CD14-positive monocyte (primary cell): Measurements from ENCODE around the gene MTG2. TPM values are rescaled to one million over a fixed set of nuclear protein-coding genes. Genes with fewer than 3 reads are reported as not detected.

ENCODE experiments used
- DNase-seq, 3 donors: peaks; one replicate each; pipeline ENCODE4 v3.0.0-alpha.2; 2011 to 2022
- H2AFZ ChIP-seq: 2 replicates; pipeline ENCODE4 v1.6.0; 2012; ENCODE audit warnings: mild to moderate bottlenecking, low read depth, low read length, inconsistent platforms; ENCODE audit not compliant: insufficient read depth, poor library complexity, severe bottlenecking
- H3K27ac ChIP-seq, 2 donors: 1 replicate in 1 of 2; 2 replicates in 1 of 2; pipeline ENCODE4 v1.5.1; 2012 to 2013; ENCODE audit warnings: low read length in 2 of 2, control low read depth in 1 of 2, inconsistent platforms in 1 of 2, low read depth in 1 of 2, mild to moderate bottlenecking in 1 of 2
- H3K27me3 ChIP-seq, 2 donors: one replicate each; pipeline versions ENCODE4 v1.6.0 to v1.6.1; 2011 to 2013; ENCODE audit warnings: low read length in 2 of 2; ENCODE audit not compliant: control insufficient read depth in 2 of 2, insufficient read depth in 2 of 2
- H3K36me3 ChIP-seq, 2 donors: replicated peaks in 1 of 2; 1 replicate in 1 of 2; 2 replicates in 1 of 2; pipeline versions ENCODE4 v1.5.1 to v1.6.1; 2012 to 2013; ENCODE audit warnings: low read length in 2 of 2, control low read depth in 1 of 2, inconsistent platforms in 1 of 2, mild to moderate bottlenecking in 1 of 2; ENCODE audit not compliant: insufficient read depth in 2 of 2, control insufficient read depth in 1 of 2
- H3K4me1 ChIP-seq, 2 donors: 1 replicate in 1 of 2; 2 replicates in 1 of 2; pipeline versions ENCODE4 v1.5.1 to v1.6.1; 2012 to 2013; ENCODE audit warnings: low read length in 2 of 2, control low read depth in 1 of 2, inconsistent platforms in 1 of 2, mild to moderate bottlenecking in 1 of 2, moderate library complexity in 1 of 2; ENCODE audit not compliant: insufficient read depth in 2 of 2, control insufficient read depth in 1 of 2
- H3K4me2 ChIP-seq: replicated peaks from 2 replicates; pipeline ENCODE3; 2012; ENCODE audit warnings: low read length, moderate library complexity, mild to moderate bottlenecking; ENCODE audit not compliant: poor library complexity, severe bottlenecking; ENCODE audit errors: extremely low read depth
- H3K4me3 ChIP-seq, 3 experiments: fragments of 200-600 bp in 1 of 3; sonication (generic) in 1 of 3; replicated peaks in 1 of 3; 1 replicate in 2 of 3; 2 replicates in 1 of 3; pipeline ENCODE4 v1.5.1; 2011 to 2013; ENCODE audit warnings: low read length in 3 of 3, mild to moderate bottlenecking in 3 of 3, control low read depth in 2 of 3, low read depth in 2 of 3, inconsistent platforms in 1 of 3, moderate library complexity in 1 of 3
- H3K79me2 ChIP-seq: 2 replicates; pipeline ENCODE4 v1.6.0; 2012; ENCODE audit warnings: mild to moderate bottlenecking, control low read depth, inconsistent platforms, low read length, moderate library complexity; ENCODE audit not compliant: insufficient read depth
- H3K9ac ChIP-seq: 2 replicates; pipeline ENCODE4 v1.6.0; 2017; ENCODE audit warnings: low read length, mild to moderate bottlenecking; ENCODE audit not compliant: insufficient read depth, poor library complexity, severe bottlenecking
- H3K9me3 ChIP-seq, 2 donors: replicated peaks in 1 of 2; 1 replicate in 1 of 2; 2 replicates in 1 of 2; pipeline versions ENCODE4 v1.5.1 to v1.6.1; 2012 to 2013; ENCODE audit warnings: low read length in 2 of 2, control low read depth in 1 of 2; ENCODE audit not compliant: control insufficient read depth in 1 of 2, insufficient read depth in 1 of 2
- H4K20me1 ChIP-seq: 2 replicates; pipeline ENCODE4 v1.6.0; 2012; ENCODE audit warnings: mild to moderate bottlenecking, low read length, control low read depth, moderate library complexity; ENCODE audit not compliant: insufficient read depth
- H3K27ac Mint-ChIP-seq, 7 donors: one replicate each; pipeline ENCODE4 v1.8.0; 2020; ENCODE audit warnings: mild to moderate bottlenecking in 7 of 7, mixed read lengths in 7 of 7, moderate library complexity in 6 of 7, inconsistent platforms in 2 of 7
- H3K27me3 Mint-ChIP-seq, 3 donors: one replicate each; pipeline ENCODE4 v1.8.0; 2021 to 2022; ENCODE audit warnings: low read depth in 3 of 3, mild to moderate bottlenecking in 3 of 3, mixed read lengths in 3 of 3, moderate library complexity in 3 of 3, inconsistent platforms in 1 of 3
- H3K36me3 Mint-ChIP-seq, 2 donors: one replicate each; pipeline ENCODE4 v1.8.0; 2020; ENCODE audit warnings: mixed read lengths in 2 of 2, inconsistent platforms in 1 of 2, mild to moderate bottlenecking in 1 of 2
- H3K4me1 Mint-ChIP-seq: one replicate; pipeline ENCODE4 v1.8.0; 2020; ENCODE audit warnings: mild to moderate bottlenecking, mixed read lengths
- H3K4me3 Mint-ChIP-seq, 2 donors: one replicate each; pipeline ENCODE4 v1.8.0; 2020; ENCODE audit warnings: mild to moderate bottlenecking in 2 of 2, mixed read lengths in 2 of 2, moderate library complexity in 1 of 2
- H3K9me3 Mint-ChIP-seq, 7 donors: one replicate each; pipeline ENCODE4 v1.8.0; 2020 to 2022; ENCODE audit warnings: mixed read lengths in 7 of 7, mild to moderate bottlenecking in 6 of 7, moderate library complexity in 6 of 7, inconsistent platforms in 2 of 7
- WGBS: methylation state at CpG from one replicate; pipeline ENCODE4 v1.1.5; 2013; ENCODE audit warnings: missing lambda C conversion rate; ENCODE audit not compliant: insufficient coverage; 5-methylcytosine and 5-hydroxymethylcytosine counted together
- intact Hi-C, 2 donors: fragments of 100-400 bp; cut with micrococcal nuclease; formaldehyde crosslinking; loops; one replicate each; pipeline versions ENCODE4 v1.15.0 to v1.15.1; 2023
- polyA plus RNA-seq, 3 donors: library from polyadenylated mRNA; depleted of rRNA in 1 of 3; unstranded in 2 of 3; stranded (reverse) in 1 of 3; fragments of 300-500 nt in 2 of 3; fragments of >200 nt in 1 of 3; fragmentation: Illumina TruSeq in 2 of 3; gene quantifications; 1 replicate in 2 of 3; 2 replicates in 1 of 3; pipeline ENCODE4 v1.2.3, GENCODE V29; 2012 to 2021
- TF ChIP-seq, protein P1 (sequence below): fragments of 200-600 bp; IDR thresholded peaks from one replicate; pipeline ENCODE4 v1.8.0; 2022; ENCODE audit warnings: antibody characterized with exemption, mild to moderate bottlenecking

The MTG2 gene
- polyA plus RNA-seq, 3 donors: 10.8 to 16.1 (median 14.9) TPM

DNA sequence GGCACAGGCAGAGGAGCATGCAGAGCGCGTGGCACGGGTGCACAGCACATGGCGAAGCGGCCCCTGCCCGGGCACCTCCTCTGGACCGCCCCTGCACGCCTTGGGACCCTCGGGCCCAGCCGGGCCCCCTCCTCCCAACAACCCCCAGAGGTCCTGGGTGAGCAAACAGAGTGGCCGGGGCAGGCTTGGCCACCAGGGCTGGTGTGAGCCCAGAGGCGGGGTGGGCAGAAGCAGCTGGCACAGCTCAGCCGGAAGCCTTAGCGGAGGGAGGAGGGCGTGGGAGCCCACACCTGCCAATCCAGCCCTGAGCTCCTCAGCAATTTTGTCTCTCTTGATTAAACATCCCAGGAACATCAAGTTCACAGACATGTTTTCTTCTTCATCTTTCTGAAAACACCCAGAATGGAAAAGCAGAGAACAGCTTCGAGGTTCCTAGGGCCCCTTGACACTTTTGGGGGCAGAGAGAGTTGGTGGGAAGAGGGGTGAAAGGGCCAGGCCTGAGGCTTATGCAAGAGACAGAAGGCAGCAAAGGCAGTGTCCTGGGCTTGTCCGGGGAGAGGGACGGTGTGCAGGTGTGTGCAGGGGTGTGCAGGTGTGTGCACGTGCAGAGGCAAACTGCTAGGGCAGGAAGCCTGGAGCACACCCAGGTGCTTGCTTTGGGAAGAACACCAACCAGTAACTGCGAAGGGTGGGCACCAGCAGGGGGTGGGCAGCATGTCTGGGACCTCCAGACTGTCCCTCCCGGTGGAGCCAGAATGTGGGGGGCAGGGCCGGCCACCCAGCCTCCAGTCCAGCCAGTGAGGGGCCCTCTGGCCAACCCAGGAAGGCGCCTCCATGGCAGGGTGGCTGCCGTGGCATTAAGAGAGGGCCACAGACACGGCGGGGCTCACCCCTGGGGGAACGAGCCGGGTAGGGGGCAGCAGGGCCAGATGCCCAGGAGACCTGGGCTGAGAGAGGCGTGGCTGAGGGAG is 32.5 kb downstream of the MTG2 start:
- Histone ChIP-seq H3K36me3 (no peaks in the 10 kb centered on the region), H3K4me1 (no peaks in the 10 kb centered on the region), H2AFZ (no peak overlapping the region), H3K4me2 (no peak overlapping the region), H3K9me3 (peaks cover 0 to 3% of the 10 kb centered on the region in 2 donors), H3K9ac (no peak overlapping the region), H4K20me1 (no peaks in the 10 kb centered on the region), H3K27me3 (peaks cover 4 to 24% of the 10 kb centered on the region in 2 donors), H3K79me2 (no peaks in the 10 kb centered on the region), H3K4me3 (no peak overlapping the region), H3K27ac (no peak overlapping the region)
- intact Hi-C loops: no loop called here
- H3K4me1 Mint-ChIP-seq: no peaks in the 10 kb centered on the region
- TF ChIP-seq, protein P1, sequence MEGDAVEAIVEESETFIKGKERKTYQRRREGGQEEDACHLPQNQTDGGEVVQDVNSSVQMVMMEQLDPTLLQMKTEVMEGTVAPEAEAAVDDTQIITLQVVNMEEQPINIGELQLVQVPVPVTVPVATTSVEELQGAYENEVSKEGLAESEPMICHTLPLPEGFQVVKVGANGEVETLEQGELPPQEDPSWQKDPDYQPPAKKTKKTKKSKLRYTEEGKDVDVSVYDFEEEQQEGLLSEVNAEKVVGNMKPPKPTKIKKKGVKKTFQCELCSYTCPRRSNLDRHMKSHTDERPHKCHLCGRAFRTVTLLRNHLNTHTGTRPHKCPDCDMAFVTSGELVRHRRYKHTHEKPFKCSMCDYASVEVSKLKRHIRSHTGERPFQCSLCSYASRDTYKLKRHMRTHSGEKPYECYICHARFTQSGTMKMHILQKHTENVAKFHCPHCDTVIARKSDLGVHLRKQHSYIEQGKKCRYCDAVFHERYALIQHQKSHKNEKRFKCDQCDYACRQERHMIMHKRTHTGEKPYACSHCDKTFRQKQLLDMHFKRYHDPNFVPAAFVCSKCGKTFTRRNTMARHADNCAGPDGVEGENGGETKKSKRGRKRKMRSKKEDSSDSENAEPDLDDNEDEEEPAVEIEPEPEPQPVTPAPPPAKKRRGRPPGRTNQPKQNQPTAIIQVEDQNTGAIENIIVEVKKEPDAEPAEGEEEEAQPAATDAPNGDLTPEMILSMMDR: no peak
- no peak for DNase-seq
- no peak overlapping the region for H3K4me3 Mint-ChIP-seq
- 87% methylated on average over 22 of the region's 29 CpGs for WGBS
- H3K27me3 Mint-ChIP-seq: peaks cover 16 to 45% (median 28%) of the 10 kb centered on the region in 3 donors
- peaks cover 0 to 2% (median 0%) of the 10 kb centered on the region in 7 donors for H3K9me3 Mint-ChIP-seq
- H3K36me3 Mint-ChIP-seq: no peaks in the 10 kb centered on the region
- H3K27ac Mint-ChIP-seq: no peak overlapping the region

DNA sequence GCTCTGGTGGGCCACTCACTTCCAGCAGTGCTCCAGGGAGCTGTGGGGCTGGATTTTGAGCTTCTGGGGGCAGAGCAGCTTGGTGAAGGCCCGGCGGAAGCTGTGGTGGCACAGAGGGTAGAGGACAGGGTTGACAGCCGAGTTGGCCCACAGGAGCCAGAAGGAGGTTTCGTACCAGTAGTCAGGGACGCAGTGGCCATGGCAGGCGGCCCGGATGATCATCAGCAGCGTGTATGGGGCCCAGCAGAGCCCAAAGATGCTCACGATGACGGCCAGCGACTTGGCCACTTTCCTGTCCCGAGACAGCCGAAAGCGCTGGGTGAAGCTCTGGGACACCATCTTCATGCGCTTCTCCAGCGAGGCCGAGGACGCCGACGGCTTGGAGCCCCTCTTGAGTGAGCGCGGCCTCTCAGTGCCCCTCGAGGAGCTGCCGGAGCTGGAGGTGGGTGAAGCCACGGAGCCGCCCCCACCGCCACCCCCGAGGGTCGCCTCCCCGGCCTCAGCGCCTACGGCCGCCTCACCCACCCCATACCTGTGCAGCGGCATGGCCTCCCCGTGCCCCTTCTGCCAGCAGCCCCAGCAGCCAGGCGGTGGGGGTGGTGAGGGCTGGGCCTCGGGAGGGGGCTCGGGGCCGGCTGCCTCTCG is 33.3 kb downstream of the MTG2 start:
- Histone ChIP-seq H3K4me2 (no peak overlapping the region), H3K4me1 (no peaks in the 10 kb centered on the region), H3K79me2 (no peaks in the 10 kb centered on the region), H3K27me3 (peaks cover 6 to 28% of the 10 kb centered on the region in 2 donors), H3K4me3 (no peak overlapping the region), H3K9me3 (peaks cover 0 to 3% of the 10 kb centered on the region in 2 donors), H3K36me3 (no peaks in the 10 kb centered on the region), H3K27ac (no peak overlapping the region), H3K9ac (no peak overlapping the region), H4K20me1 (no peaks in the 10 kb centered on the region), H2AFZ (no peak overlapping the region)
- TF ChIP-seq, protein P1: no peak
- DNase-seq: no peak
- WGBS: 89% methylated on average over 39 of the region's 40 CpGs
- Mint-ChIP-seq H3K36me3 (no peaks in the 10 kb centered on the region), H3K27ac (no peak overlapping the region), H3K9me3 (peaks cover 0 to 5% (median 1%) of the 10 kb centered on the region in 7 donors), H3K27me3 (peaks cover 23 to 48% (median 35%) of the 10 kb centered on the region in 3 donors), H3K4me3 (no peak overlapping the region), H3K4me1 (no peaks in the 10 kb centered on the region)
- intact Hi-C loops: no loop called here
